Middle frontal gyrus (tissue), 1 donor: ENCODE measurements around the gene SAMM50.

Source experiments
- DNase-seq: peaks from one replicate; pipeline ENCODE4 v3.0.0-alpha.2; 2015; ENCODE audit warnings: low spot score; ENCODE audit errors: extremely low spot score

SAMM50 gene

DNA sequence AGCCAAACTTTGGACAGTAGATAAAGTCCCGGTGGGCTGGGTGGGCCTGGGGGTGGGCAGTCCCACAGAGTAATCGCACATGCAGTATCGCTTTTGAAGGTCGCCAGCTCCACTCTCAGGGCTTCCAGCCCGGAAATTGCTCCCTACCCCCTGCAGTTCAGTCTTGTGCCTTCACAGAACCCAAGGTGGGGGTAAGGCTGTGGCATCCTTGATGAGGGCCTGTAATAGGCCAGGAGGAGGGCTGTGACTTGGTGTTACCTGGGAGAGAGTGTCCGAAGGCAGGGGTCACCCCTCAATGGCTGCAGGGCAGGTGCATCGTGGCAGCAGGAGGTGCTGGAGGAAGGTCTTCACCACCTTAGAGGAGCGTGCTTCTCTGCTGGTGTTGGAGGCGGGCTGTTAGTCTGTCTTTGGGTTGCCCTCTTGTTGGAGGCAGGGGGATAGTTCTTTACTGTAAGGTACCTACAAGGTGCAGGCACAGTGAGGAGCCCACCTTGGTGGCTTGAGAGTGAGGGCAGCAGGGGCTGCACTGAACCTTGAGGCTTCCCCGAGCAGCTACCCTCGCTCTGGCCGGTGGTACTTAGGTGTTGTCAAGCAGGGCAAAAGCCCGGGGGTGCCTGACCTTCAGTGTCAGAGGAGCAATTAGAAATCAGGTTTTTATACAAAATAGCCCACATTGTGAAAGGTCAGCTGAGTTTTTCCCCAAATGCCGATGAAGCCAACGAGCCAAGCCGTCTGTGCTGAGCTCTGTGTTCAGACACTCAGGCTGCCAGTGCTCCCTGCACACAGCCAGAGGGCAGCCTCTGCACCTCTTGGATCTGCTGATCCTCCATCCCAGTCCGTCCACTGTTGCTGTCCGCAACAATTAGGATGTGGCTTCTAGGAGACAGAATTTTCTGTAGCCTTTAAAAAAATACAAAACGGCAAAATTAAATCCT is 21.9 kb downstream of the SAMM50 start:
- DNase-seq = no peak

- DNase-seq = no peak
Measured at GRCh38 chr22:43978558-43978957, 23.3 kb downstream of the SAMM50 start.

DNA sequence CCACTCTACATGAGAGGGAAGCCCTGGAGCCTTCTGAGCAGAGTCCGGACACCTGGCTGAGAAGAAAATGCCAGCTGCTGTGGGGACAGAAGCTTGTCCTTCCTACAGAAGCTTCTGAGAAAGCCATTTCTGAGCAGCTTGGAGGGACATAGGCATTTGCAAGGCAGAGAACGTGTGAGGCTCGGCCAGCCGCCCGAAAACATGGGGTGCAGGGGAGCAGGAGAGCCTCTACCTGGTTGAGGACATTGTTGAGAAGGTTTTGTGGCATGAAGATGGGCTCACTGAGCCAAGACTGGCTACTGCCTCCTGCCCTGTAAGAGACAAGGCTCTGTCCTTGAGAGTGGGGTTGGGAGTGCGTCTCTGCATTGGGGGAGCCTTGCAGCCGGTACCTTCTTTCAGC is 25.3 kb downstream of the SAMM50 start:
- no peak for DNase-seq

- DNase-seq = no peak
Measured at GRCh38 chr22:43980996-43981395, 25.8 kb downstream of the SAMM50 start.

- DNase-seq = no peak
Measured at GRCh38 chr22:43983808-43984207, 28.6 kb downstream of the SAMM50 start.

GRCh38 chr22:43985532-43985931 is 30.3 kb downstream of the SAMM50 start:
- DNase-seq = no peak

GRCh38 chr22:43988116-43988820 is 33.0 kb downstream of the SAMM50 start:
- no peak for DNase-seq

DNA sequence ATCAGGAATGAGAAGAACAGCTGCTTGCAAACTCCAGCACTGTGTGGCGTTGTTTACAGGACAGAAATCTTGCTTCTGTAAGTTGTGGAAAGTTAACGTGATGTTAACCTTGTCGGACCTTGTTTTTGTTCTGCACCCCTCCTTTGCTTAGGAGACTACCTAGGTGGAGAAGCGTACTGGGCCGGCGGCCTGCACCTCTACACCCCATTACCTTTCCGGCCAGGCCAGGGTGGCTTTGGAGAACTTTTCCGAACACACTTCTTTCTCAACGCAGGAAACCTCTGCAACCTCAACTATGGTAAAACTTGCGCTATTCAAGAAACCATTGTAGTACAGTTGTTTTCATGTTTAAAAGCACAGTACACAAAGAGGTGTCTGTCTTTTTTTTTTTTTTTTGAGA is 33.7 kb downstream of the SAMM50 start:
- DNase-seq = no peak

- no peak for DNase-seq
Measured at GRCh38 chr22:43990044-43990443, 34.8 kb downstream of the SAMM50 start.

GRCh38 chr22:43991316-43992020 is 36.2 kb downstream of the SAMM50 start:
- DNase-seq = no peak

- DNase-seq = no peak
Measured at GRCh38 chr22:43992331-43992821, 37.1 kb downstream of the SAMM50 start.

DNA sequence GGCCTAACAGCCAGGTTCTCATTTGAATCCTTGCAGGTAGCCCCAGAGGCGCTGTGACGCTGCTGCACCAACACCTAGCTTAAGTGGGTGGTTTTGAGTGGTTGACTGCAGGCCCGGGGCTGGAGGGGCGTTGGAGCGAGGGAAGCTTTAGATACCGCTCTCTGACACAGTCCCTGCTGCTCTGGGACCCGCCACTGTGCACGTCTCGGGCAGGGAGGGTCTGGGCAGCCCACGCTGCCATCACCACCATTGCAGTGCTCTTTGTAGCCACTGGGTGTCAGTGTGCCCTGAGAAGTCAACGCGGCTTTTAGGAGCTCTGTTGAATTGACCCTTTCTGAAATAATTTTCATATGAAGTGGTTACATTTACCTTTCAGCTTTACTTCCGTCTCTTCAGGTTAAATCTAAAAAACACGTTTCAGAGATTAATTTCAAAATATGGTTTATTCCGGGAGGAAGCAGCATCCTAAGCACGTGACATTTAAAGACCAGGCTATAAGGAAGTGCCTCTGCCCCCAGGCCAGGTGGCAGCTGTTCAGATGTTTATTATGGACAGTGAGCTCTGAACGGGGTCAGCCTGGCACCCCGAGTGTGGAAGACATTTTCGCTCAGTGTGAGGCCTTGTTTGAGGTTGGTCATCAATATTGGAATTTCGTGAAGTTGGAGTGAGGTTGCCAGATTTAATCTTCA is 38.0 kb downstream of the SAMM50 start:
- DNase-seq = no peak

GRCh38 chr22:43994006-43994405 is 38.8 kb downstream of the SAMM50 start:
- DNase-seq = no peak

- no peak for DNase-seq
Measured at GRCh38 chr22:43994416-43994815, 39.2 kb downstream of the SAMM50 start.

- no peak for DNase-seq
Measured at GRCh38 chr22:43995057-43995685, 39.9 kb downstream of the SAMM50 start.

- no peak for DNase-seq
Measured at GRCh38 chr22:43995798-43996169, 40.5 kb downstream of the SAMM50 start.

- no peak for DNase-seq
Measured at GRCh38 chr22:43996170-43996980, 41.1 kb downstream of the SAMM50 start.

GRCh38 chr22:43996981-43997265 is 41.7 kb downstream of the SAMM50 start:
- DNase-seq = no peak

GRCh38 chr22:43998679-43999264 is 43.5 kb downstream of the SAMM50 start:
- DNase-seq = no peak

- DNase-seq = no peak
Measured at GRCh38 chr22:43999378-43999777, 44.1 kb downstream of the SAMM50 start.
